ENCODE measurements around the gene PHACTR3.

PHACTR3 gene

GRCh38 chr20:59808729-59809381, 204.5 kb downstream of the PHACTR3 start:
- no peak for DNase-seq

GRCh38 chr20:59809630-59810448, 205.5 kb downstream of the PHACTR3 start:
- no peak for DNase-seq

GRCh38 chr20:59810449-59811187, 206.3 kb downstream of the PHACTR3 start:
- DNase-seq = no peak

GRCh38 chr20:59811681-59812171, 207.4 kb downstream of the PHACTR3 start:
- no peak for DNase-seq

GRCh38 chr20:59812286-59813125, 208.2 kb downstream of the PHACTR3 start:
- DNase-seq = no peak

- no peak for DNase-seq
These were observed 209.0 kb downstream of the PHACTR3 start for GRCh38 chr20:59813126-59813947.

GRCh38 chr20:59813948-59814839, 209.9 kb downstream of the PHACTR3 start:
- no peak for DNase-seq

GRCh38 chr20:59814840-59815340, 210.6 kb downstream of the PHACTR3 start:
- no peak for DNase-seq

GRCh38 chr20:59816146-59816738, 211.9 kb downstream of the PHACTR3 start:
- no peak for DNase-seq

GRCh38 chr20:59817406-59817805, 213.1 kb downstream of the PHACTR3 start:
- DNase-seq = no peak

- DNase-seq = no peak
These were observed 213.7 kb downstream of the PHACTR3 start for GRCh38 chr20:59817846-59818615.

- DNase-seq = no peak
These were observed 214.6 kb downstream of the PHACTR3 start for GRCh38 chr20:59818911-59819310.

GRCh38 chr20:59819496-59820203, 215.3 kb downstream of the PHACTR3 start:
- no peak for DNase-seq

GRCh38 chr20:59820204-59821041, 216.1 kb downstream of the PHACTR3 start:
- DNase-seq = peak; percentile 91

- DNase-seq = no peak
These were observed 216.9 kb downstream of the PHACTR3 start for GRCh38 chr20:59821201-59821600.

- DNase-seq = no peak
These were observed 217.4 kb downstream of the PHACTR3 start for GRCh38 chr20:59821788-59822187.

GRCh38 chr20:59822291-59823029, 218.1 kb downstream of the PHACTR3 start:
- DNase-seq = no peak

Measured in NCI-H2107 (cell line).